Caco-2 (cell line): ENCODE measurements around the gene QTRT2. TPM values are rescaled to one million over a fixed set of nuclear protein-coding genes. Genes with fewer than 3 reads are reported as not detected.

Experiments
- BruUV-seq: library from RNA; stranded (reverse); fragments of 400-500 nt; replicated peaks from 2 replicates; lab custom pipeline; 2021; lab: Mats Ljungman, UMichigan
- CTCF ChIA-PET: fragments of 300-600 bp; sonication (Branson Sonifier 250); formaldehyde crosslinking; loops from one replicate; lab custom pipeline; 2022; ENCODE audit warnings: antibody characterized with exemption; lab: Charles Lee
- POLR2A ChIA-PET: fragments of 300-600 bp; sonication (Branson Sonifier 250); formaldehyde crosslinking; loops from one replicate; lab custom pipeline; 2022; ENCODE audit warnings: antibody characterized with exemption; lab: Charles Lee
- DNase-seq, 2 experiments: peaks; one replicate each; pipeline versions ENCODE4 v3.0.0 to v3.0.0-alpha.2; 2020 to 2022
- H3K27me3 ChIP-seq: replicated peaks from 2 replicates; pipeline ENCODE4 v1.6.0; 2011; ENCODE audit warnings: low read length; ENCODE audit not compliant: control insufficient read depth, insufficient read depth
- H3K36me3 ChIP-seq: 2 replicates; pipeline ENCODE4 v1.5.1; 2011; ENCODE audit warnings: low read length; ENCODE audit not compliant: control insufficient read depth, insufficient read depth
- H3K4me1 ChIP-seq: fragments of 250-450 bp; sonication (Bioruptor Pico); 2 replicates; pipeline ENCODE4 v1.5.1; 2020; ENCODE audit warnings: mild to moderate bottlenecking
- H3K4me3 ChIP-seq: 2 replicates; pipeline ENCODE4 v1.5.1; 2011; ENCODE audit warnings: low read depth, mild to moderate bottlenecking, control low read depth, low read length
- H3K9me3 ChIP-seq: fragments of 250-450 bp; sonication (Bioruptor Pico); 2 replicates; pipeline ENCODE4 v1.5.1; 2020; ENCODE audit warnings: mild to moderate bottlenecking, moderate library complexity
- H3K27ac Mint-ChIP-seq: one replicate; pipeline ENCODE4 v1.8.0; 2022; ENCODE audit warnings: mixed read lengths; ENCODE audit not compliant: unreplicated experiment
- H3K27me3 Mint-ChIP-seq: one replicate; pipeline ENCODE4 v1.8.0; 2022; ENCODE audit warnings: mixed read lengths; ENCODE audit not compliant: insufficient read depth, unreplicated experiment
- H3K36me3 Mint-ChIP-seq: one replicate; pipeline ENCODE4 v1.8.0; 2022; ENCODE audit warnings: mild to moderate bottlenecking, mixed read lengths; ENCODE audit not compliant: insufficient read depth, unreplicated experiment
- H3K4me1 Mint-ChIP-seq: one replicate; pipeline ENCODE4 v1.8.0; 2022; ENCODE audit warnings: low read depth, mixed read lengths; ENCODE audit not compliant: unreplicated experiment
- H3K4me3 Mint-ChIP-seq: one replicate; pipeline ENCODE4 v1.8.0; 2022; ENCODE audit warnings: mild to moderate bottlenecking, moderate library complexity, mixed read lengths; ENCODE audit not compliant: unreplicated experiment
- H3K9me3 Mint-ChIP-seq: one replicate; pipeline ENCODE4 v1.8.0; 2022; ENCODE audit warnings: mixed read lengths; ENCODE audit not compliant: unreplicated experiment
- CTCF ChIP-seq, 2 experiments: fragments of 200-600 bp in 1 of 2; IDR thresholded peaks; 1 replicate in 1 of 2; 2 replicates in 1 of 2; pipeline versions ENCODE4 v1.5.1 to v1.8.0; 2011 to 2022; ENCODE audit warnings: antibody characterized with exemption in 1 of 2, control low read depth in 1 of 2, inconsistent platforms in 1 of 2, low read depth in 1 of 2, low read length in 1 of 2, mild to moderate bottlenecking in 1 of 2, moderate library complexity in 1 of 2; ENCODE audit not compliant: insufficient read depth in 1 of 2, severe bottlenecking in 1 of 2, unreplicated experiment in 1 of 2
- intact Hi-C: fragments of 100-400 bp; cut with micrococcal nuclease; formaldehyde crosslinking; loops from one replicate; pipeline ENCODE4 v1.10.0; 2022; ENCODE audit not compliant: unreplicated experiment
- total RNA-seq: library from RNA; stranded (reverse); gene quantifications from 2 replicates; pipeline ENCODE4 v1.2.3, GENCODE V29; 2022

The QTRT2 gene
- total RNA-seq, 1 experiment from 2014 or later, result 35.7 TPM

GRCh38 chr3:114058646-114059045 is 2.1 kb downstream of the QTRT2 start:
- no peaks in the 10 kb centered on the region for H3K27me3 ChIP-seq
- no peaks in the 10 kb centered on the region for H3K27me3 Mint-ChIP-seq
- H3K9me3 ChIP-seq, result no peaks in the 10 kb centered on the region
- ChIA-PET POLR2A (no interaction called here), CTCF (no interaction called here)
- no peak overlapping the region for H3K27ac Mint-ChIP-seq
- DNase-seq, result no peak
- intact Hi-C loops, result no loop called here
- H3K4me3 ChIP-seq, result no peak overlapping the region
- no peaks in the 10 kb centered on the region for H3K4me1 ChIP-seq
- BruUV-seq, result no TSS peak
- no peaks in the 10 kb centered on the region for H3K36me3 ChIP-seq
- peaks cover 13% of the 10 kb centered on the region for H3K4me1 Mint-ChIP-seq
- TF ChIP-seq CTCF (IDR thresholded peaks at IDR 0.05; ENCODE audit: insufficient read depth in 1 of 2, low read depth in 1 of 2, low read length in 1 of 2, severe bottlenecking in 1 of 2, unreplicated experiment in 1 of 2), result no peak
- H3K9me3 Mint-ChIP-seq, result no peaks in the 10 kb centered on the region
- H3K4me3 Mint-ChIP-seq, result peak overlapping the region; percentile 95
- H3K36me3 Mint-ChIP-seq, result peaks cover 12% of the 10 kb centered on the region

- ChIA-PET CTCF (no interaction called here), POLR2A (no interaction called here)
- no peak for TF ChIP-seq CTCF (IDR thresholded peaks at IDR 0.05; ENCODE audit: insufficient read depth in 1 of 2, low read depth in 1 of 2, low read length in 1 of 2, severe bottlenecking in 1 of 2, unreplicated experiment in 1 of 2)
These were observed 4.5 kb downstream of the QTRT2 start for GRCh38 chr3:114060906-114061655.

GRCh38 chr3:114067804-114068203 is 11.3 kb downstream of the QTRT2 start:
- Mint-ChIP-seq H3K4me1 (no peaks in the 10 kb centered on the region), H3K27ac (no peak overlapping the region), H3K9me3 (no peaks in the 10 kb centered on the region), H3K27me3 (no peaks in the 10 kb centered on the region), H3K4me3 (no peak overlapping the region), H3K36me3 (peaks cover 33% of the 10 kb centered on the region)
- TF ChIP-seq CTCF (IDR thresholded peaks at IDR 0.05; ENCODE audit: insufficient read depth in 1 of 2, low read depth in 1 of 2, low read length in 1 of 2, severe bottlenecking in 1 of 2, unreplicated experiment in 1 of 2), result no peak
- no peak overlapping the region for H3K4me3 ChIP-seq
- CTCF ChIA-PET, result no interaction called here
- intact Hi-C loops, result no loop called here
- H3K27me3 ChIP-seq, result no peaks in the 10 kb centered on the region
- no peaks in the 10 kb centered on the region for H3K9me3 ChIP-seq
- no TSS peak for BruUV-seq
- H3K4me1 ChIP-seq, result no peaks in the 10 kb centered on the region
- no peaks in the 10 kb centered on the region for H3K36me3 ChIP-seq
- POLR2A ChIA-PET, result no interaction called here
- DNase-seq, result no peak

More at GRCh38 chr3:114060906-114061655, 4.5 kb downstream of the QTRT2 start:
- H3K36me3 Mint-ChIP-seq, result peaks cover 12% of the 10 kb centered on the region
- H3K27ac Mint-ChIP-seq, result no peak overlapping the region
- DNase-seq, result no peak
- Histone ChIP-seq H3K27me3 (no peaks in the 10 kb centered on the region), H3K36me3 (no peaks in the 10 kb centered on the region), H3K4me1 (no peaks in the 10 kb centered on the region), H3K4me3 (no peak overlapping the region), H3K9me3 (no peaks in the 10 kb centered on the region)
- no peaks in the 10 kb centered on the region for H3K27me3 Mint-ChIP-seq
- H3K9me3 Mint-ChIP-seq, result no peaks in the 10 kb centered on the region
- BruUV-seq, result no TSS peak
- no peak overlapping the region for H3K4me3 Mint-ChIP-seq
- intact Hi-C loops, result no loop called here
- H3K4me1 Mint-ChIP-seq, result peaks cover 13% of the 10 kb centered on the region
